ENCODE measurements around the gene CAPZA3.
"Not testable (repeated sequence)": the region's sequence is repeated elsewhere in the genome, so short reads cannot be mapped to it uniquely, and the experiment has no call there.

CAPZA3 gene, protein sequence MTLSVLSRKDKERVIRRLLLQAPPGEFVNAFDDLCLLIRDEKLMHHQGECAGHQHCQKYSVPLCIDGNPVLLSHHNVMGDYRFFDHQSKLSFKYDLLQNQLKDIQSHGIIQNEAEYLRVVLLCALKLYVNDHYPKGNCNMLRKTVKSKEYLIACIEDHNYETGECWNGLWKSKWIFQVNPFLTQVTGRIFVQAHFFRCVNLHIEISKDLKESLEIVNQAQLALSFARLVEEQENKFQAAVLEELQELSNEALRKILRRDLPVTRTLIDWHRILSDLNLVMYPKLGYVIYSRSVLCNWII

GRCh38 chr12:18737819-18738218 is at the start of gene CAPZA3, which contains the start of gene PLCZ1:
TSS of gene CAPZA3 (plus strand) at chr12:18738119. CDS start at chr12:18738269, 150 bp downstream.
TSS of gene PLCZ1 (minus strand) at chr12:18738012. CDS start at chr12:18737371, 641 bp downstream.
- no peak for DNase-seq

- no peak for DNase-seq
Observed at GRCh38 chr12:18689771-18690170, 48.1 kb upstream of the CAPZA3 start.

- no peak for DNase-seq
Observed at GRCh38 chr12:18690653-18691052, 47.3 kb upstream of the CAPZA3 start.

GRCh38 chr12:18693986-18694385 is 43.9 kb upstream of the CAPZA3 start:
- DNase-seq: not testable (repeated sequence)

DNA sequence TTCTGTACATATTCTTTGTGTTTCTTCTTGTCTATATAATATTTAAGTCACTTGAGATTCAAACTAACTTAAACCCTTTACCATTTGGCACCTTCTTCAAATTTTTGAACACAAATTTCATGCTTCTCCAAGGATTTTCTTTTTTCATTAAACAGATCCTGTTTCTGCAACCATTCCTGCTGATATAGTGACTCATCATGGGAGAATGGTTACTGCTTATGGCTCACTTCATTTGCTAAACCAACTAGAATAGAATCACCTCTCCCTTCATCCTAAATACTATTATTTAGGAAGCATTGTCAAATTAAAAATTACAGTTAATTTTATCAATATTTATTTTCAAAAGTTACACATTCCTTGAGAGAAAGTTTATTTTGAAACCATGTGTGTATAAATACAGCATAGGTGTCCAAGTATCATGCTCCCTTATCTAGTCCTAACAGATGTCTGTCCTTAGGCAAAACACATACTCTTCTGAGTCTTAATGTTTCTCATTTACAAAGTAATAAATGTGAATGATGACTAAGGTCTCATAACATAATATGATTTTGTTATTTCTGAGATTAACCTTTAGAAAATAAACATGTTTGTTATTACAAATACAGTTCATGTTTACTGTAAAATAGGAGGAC is 40.8 kb upstream of the CAPZA3 start:
- DNase-seq: no peak

DNA sequence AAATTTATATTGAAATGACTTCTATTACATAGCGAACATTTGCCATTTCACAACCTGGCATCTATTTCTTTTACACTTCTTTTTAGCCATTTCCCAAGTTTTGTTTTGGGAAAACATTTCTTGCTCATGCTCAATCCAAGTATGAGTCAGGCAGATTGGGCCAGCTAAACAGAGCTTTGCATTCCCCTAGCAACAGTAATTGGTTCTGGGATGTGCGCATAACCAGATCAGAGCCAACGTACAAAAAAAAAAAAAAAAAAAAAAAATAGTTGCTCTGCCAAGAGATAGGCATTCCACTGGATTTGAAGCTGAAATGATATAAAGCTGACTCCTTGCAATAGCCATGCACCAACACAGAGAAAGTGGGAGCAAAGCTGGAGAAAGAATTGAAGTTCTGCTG is 37.6 kb upstream of the CAPZA3 start:
- DNase-seq: no peak

DNA sequence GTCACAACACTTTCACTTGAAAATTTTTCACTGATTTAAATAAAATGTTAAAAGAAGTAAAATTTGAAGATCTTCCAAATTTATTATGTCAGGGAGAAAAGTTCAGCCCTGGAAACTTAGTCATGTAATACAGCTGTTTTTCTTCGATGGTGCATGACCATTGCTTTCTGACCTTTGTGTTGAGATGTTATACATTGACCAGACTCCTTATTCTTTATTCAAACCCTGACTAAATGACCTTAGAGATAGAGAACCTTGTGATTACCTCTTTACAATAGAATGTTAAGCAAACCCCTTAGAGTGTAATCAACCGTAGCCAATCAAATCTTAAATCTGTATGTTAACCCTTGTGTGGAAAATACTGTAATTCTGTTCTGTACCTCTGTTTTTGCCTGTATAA is 34.6 kb upstream of the CAPZA3 start:
- DNase-seq: no peak

- DNase-seq: no peak
Observed at GRCh38 chr12:18703911-18704310, 34.0 kb upstream of the CAPZA3 start.

DNA sequence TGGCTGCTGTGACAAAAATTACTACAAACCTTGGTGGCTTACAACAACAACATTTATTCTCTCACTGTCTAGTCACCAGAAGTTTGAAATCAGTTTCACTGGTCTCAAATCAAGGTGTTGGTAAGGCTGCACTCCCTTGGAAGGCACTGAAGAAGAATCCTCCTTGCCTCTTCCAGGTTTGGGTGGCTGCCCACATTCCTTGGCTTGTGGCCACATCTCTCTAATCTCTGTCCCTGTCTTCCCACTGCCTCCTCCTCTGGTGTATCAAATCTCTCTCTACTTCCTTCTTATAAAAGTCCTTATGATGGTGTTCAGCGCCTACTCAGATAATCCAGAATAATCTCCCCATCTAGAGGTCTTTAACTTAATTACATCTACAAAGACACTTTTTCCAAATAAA is 31.1 kb upstream of the CAPZA3 start:
- no peak for DNase-seq

GRCh38 chr12:18716236-18716635 is 21.7 kb upstream of the CAPZA3 start:
- DNase-seq: no peak

- no peak for DNase-seq
Observed at GRCh38 chr12:18718462-18718861, 19.5 kb upstream of the CAPZA3 start.

GRCh38 chr12:18719922-18720510 is 17.9 kb upstream of the CAPZA3 start:
- no peak for DNase-seq

DNA sequence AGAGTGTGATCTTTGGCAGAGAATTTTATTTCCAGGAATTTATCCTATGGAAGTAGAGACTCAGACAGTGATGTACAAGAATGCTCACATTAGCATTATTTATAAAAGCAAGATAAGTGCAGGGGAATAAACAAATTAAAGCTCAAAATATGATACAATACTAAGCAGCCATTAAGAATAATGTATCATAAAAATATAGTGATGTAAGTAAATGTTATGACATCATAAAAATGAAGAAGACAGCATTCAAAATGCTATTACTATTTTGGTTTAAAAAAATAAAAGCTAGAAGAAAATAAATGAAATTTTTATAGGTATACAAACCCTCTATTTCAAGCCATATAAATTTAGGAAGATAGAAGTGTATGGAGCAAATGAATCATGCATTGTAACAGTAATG is 17.2 kb upstream of the CAPZA3 start:
- DNase-seq: no peak

DNA sequence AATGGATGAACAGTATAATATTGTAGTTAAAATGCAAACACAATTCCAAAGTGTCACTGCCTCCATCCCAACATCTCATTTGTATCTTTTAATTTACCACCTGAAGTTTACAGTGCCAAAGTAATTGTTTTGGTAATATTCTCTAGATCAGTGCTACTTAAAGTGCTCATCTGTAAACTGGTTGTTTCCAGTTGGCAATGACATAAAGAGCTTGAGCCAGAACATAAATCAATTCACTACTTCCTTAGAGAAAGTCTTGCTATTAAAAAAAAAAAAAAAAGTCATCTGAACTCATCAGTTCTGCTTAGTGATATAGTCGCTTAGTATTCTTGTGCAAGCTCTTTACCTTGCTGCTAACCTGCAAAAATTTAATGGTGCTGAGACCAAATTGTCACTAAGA is 16.5 kb upstream of the CAPZA3 start:
- DNase-seq: no peak

GRCh38 chr12:18723752-18724151 is 14.2 kb upstream of the CAPZA3 start:
- no peak for DNase-seq

DNA sequence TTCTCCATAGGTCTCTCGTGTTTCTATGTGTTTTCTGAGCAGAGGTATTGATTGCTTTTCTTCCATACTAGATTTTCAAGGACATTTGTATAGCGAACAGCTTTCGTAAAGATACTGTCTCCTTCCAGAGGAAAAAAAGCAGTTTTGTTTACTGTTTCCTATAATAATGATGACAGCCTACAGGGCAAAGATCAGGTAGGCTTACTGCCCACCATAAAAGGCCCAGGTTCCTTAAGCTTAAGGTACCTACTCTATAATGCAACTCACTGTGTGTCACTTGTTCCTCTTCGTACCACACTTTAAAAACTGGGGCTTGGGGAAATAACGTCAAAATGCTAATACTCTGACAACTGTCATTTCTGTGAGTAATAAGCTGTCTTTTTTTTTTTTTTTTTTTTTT is 6.8 kb upstream of the CAPZA3 start:
- no peak for DNase-seq

DNA sequence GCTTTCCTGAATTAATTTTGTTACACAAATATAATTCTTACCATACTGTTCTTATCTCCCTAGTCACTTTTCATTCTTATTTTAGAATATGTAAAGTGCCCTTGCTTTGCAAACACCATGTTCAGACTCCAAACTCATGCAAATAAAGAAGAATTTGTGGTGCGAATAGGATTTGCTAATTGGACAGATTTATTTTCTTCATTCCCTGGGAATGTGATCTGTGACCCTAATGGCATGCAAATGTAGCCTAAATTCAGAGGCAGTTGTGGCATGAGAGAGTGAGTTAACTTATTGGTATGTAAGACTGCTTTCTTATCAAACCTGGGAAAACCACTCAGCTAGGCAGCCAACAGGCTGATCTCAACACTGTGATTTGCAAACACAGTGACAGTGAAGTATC is 10.0 kb downstream of the CAPZA3 start:
- DNase-seq: no peak

GRCh38 chr12:18749386-18749957 is 11.6 kb downstream of the CAPZA3 start:
- no peak for DNase-seq

DNA sequence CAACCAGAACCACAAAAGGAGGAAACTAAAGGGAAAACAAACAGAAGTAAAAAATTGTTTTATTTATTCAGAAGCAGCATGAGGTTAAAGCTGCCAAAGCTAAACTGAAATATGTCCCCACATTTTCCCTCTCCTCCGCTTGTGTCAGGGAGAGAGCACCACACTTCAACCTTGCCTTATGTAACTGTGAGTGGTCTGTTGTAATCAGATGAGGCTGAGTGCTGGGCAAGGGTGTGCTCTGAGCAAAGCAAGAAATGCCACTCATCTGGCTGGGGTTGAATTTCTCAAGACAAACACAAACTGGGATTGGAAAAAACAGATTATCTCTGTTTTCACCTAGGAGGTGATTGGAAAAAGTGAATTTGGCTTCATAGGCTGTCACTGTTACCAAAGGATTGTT is 12.2 kb downstream of the CAPZA3 start:
- no peak for DNase-seq

DNA sequence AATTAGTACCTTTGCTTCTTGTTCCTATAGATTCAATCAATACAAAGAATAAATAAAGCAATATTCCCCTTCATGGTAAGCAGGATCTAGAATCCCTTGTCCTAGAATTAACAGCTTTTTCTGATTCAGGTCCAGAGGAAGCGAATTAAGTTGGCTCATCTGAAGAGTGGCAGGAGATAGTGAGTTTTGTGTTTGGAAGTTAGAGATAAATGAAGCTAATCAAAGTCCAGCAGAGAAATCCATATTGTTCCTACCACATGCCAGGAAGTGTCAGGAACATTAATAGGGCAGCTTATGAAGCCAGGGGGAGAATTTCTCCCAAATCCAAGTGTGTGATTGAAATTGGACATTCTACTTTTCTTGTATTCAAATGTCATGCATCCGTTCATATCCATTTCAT is 13.9 kb downstream of the CAPZA3 start:
- no peak for DNase-seq

GRCh38 chr12:18752280-18752920 is 14.5 kb downstream of the CAPZA3 start:
- no peak for DNase-seq

DNA sequence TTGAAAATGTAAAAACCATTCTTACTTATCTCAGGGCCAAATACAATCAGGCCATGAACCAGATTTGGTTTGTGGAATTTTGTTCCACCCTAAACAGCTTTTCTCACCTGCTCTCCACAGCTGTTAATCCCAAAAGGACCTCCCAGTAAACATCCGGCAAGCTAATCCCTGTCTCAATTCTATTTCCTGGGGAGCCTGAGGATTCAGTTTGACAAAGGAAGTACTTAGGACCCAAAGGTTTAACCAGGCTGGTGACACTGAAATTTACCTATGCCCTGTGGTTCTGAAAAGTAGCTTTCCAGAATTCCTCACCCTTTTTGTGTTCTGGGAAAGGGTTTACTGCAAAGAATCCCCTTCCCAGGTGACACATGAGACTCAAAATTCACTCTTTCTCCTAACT is 15.0 kb downstream of the CAPZA3 start:
- DNase-seq: no peak

DNA sequence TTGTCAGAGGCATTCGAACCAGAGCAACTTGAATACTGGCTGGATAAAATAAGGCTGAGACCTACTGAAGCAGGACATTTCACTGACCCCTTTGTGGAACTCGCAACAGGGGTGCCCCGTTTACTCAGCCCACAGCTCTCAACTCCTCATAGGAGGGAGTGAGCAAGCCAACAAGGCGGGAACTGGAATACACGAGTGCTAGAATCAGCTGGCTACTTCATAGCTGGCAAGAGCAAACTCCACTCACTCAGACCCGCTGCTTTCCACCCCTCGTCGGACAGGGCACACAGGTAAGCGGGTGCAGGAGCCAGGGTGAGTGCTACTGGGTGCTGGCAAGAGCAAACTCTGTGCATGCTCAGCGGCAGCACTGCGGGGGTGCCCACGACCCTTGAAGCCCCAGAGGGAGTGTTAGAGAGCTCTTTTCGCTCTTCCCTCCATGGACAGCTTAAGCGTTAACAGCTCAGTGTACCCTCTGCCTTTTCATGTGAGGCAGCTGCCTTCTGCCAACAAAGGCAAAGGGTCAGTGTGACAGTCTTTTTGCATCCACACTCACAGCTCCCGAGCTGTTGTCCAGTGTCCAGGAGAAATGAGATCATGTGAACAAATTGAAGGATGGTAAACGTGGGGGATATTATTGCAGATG is 15.7 kb downstream of the CAPZA3 start:
- no peak for DNase-seq
